ENCODE measurements around the gene PHLDA2. TPM values are rescaled to one million over a fixed set of nuclear protein-coding genes. Genes with fewer than 3 reads are reported as not detected.

PHLDA2 gene
- total RNA-seq, 4 donors from 2014 or later, result 4.1 to 6.4 (median 4.9) TPM; not detected in 1

DNA sequence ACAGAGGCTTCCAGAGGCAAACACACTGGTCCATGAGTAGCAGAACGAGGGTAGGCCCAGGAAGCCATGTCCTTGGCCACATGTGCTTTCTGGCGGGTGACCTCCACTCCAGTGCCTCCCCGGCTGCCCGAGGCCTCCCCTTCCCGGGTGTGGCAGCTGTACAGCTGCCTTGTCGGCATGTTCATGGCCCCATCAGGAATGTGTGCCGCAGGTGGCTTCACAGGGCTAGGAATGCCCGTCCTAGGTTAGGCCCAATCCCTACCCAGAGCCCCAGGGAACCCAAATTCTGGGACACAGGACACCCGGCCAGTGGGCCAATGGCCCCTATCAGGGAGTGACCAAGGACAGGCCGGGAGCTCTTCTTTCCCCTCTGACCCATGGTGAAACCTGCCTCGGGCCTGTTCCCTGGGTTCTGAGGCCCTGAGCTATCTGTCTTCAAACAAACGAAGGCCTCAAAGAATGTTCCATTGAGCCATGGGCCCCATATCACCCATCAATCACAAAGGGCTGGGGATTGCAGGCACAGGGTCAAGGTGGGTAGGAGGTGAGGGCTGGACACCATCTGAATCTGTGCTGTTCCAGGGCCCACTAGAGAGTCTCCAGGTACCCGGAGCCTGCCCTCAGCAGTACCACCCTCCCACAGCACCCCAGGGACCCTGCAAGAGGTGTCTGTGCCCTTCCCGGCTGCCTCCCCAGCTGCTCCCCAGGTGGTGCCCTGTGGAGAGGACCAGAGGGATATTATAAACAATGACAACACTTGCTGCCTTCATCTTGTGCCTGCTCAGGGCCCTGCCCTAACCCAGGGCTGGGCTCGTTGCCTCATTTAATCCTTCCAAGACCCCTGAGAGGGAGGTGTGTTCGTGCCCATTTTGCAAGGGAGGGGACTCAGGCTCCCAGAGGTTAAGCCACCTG, 39.6 kb downstream of the PHLDA2 start:
- no peaks in the 10 kb centered on the region for H3K36me3 ChIP-seq
- TF ChIP-seq POLR2A (IDR thresholded peaks at IDR 0.05), result no peak
- TF ChIP-seq, protein P1, sequence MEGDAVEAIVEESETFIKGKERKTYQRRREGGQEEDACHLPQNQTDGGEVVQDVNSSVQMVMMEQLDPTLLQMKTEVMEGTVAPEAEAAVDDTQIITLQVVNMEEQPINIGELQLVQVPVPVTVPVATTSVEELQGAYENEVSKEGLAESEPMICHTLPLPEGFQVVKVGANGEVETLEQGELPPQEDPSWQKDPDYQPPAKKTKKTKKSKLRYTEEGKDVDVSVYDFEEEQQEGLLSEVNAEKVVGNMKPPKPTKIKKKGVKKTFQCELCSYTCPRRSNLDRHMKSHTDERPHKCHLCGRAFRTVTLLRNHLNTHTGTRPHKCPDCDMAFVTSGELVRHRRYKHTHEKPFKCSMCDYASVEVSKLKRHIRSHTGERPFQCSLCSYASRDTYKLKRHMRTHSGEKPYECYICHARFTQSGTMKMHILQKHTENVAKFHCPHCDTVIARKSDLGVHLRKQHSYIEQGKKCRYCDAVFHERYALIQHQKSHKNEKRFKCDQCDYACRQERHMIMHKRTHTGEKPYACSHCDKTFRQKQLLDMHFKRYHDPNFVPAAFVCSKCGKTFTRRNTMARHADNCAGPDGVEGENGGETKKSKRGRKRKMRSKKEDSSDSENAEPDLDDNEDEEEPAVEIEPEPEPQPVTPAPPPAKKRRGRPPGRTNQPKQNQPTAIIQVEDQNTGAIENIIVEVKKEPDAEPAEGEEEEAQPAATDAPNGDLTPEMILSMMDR (IDR thresholded peaks at IDR 0.05), result no peak
- no peaks in the 10 kb centered on the region for H3K27me3 ChIP-seq
- peaks cover 5 to 32% (median 16%) of the 10 kb centered on the region in 4 donors for H3K4me1 ChIP-seq
- H3K4me3 ChIP-seq, result no peak overlapping the region
- no peak for DNase-seq
- no peak overlapping the region for H3K27ac ChIP-seq
- H3K9me3 ChIP-seq, result no peaks in the 10 kb centered on the region

DNA sequence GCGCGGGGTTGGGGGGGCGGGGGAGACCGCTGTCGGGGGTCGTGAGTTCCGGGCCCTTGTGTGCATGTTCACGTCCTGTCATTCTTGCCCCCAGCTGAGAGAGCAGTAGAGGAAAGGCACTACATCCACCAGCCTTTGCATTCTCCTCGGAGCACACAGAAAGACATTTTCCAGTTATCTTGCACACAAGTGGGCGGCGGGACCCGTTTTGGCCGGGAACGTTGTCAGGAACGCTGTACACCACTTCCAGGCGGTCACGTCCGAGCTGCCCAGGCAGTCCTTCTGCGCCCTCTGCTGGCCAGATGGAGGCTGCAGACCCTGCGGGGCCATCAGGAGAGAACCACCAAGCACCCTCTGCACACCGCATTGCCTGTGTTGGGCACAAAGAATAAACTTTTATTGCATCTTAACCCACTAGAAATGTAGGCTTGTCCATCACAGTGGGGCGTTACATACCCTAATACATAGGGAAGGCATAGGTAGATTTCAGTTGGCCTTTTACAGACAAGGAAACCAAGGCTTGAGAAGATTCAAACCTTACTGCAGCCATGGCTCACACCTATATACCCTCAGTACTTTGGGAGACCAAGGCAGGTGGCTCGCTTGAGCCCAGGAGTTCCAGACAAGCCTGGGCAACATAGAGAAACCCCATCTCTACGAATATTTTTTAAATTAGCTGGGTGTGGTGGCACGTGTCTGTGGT, 40.8 kb downstream of the PHLDA2 start:
- no peak overlapping the region for H3K4me3 ChIP-seq
- no peaks in the 10 kb centered on the region for H3K36me3 ChIP-seq
- H3K4me1 ChIP-seq, result peaks cover 5 to 35% (median 21%) of the 10 kb centered on the region in 4 donors
- no peak overlapping the region for H3K27ac ChIP-seq
- no peaks in the 10 kb centered on the region for H3K27me3 ChIP-seq
- peak; percentile 89 to 97 (median 95) for DNase-seq
- no peaks in the 10 kb centered on the region for H3K9me3 ChIP-seq
- TF ChIP-seq POLR2A (IDR thresholded peaks at IDR 0.05), result no peak
- TF ChIP-seq, protein P1 (IDR thresholded peaks at IDR 0.05), result peak; percentile 83 to 97 (median 96)

DNA sequence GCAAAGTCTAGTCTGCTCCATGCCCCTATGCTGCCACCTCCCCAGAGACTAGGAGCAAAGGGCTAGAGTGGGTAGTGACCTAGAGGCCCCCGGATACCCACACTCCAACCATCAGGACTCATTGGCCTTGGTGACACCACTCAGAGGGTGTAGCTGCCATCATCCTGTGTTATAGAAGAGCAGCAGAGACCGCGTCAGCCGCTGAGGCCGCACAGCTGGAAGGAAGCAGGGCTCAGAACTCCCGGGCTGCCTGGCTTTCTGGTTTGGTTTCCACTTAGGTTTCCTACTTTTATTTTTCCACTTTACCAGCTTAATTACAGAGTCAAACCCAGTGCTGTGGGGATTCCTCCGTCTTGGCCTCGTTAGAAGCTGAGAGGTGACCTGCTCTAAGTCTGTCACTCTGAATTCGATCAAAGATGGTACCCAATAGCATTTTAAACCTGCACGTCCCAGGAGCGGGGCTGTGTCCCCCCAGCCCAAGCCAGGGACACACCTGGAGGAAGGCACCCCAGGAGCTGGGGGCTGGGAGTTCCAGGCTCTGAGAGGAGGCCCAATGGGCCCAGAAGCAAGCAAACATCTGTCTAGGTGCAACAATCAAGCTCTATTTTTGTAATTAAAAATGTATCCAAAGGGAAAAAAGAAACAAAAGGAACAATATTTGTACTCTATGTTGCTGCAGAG, 41.6 kb downstream of the PHLDA2 start:
- no peak overlapping the region for H3K27ac ChIP-seq
- no peak for DNase-seq
- no peak overlapping the region for H3K4me3 ChIP-seq
- TF ChIP-seq, protein P1 (IDR thresholded peaks at IDR 0.05), result no peak
- no peak for TF ChIP-seq POLR2A (IDR thresholded peaks at IDR 0.05)
- H3K9me3 ChIP-seq, result no peaks in the 10 kb centered on the region
- H3K36me3 ChIP-seq, result no peaks in the 10 kb centered on the region
- peaks cover 5 to 35% (median 21%) of the 10 kb centered on the region in 4 donors for H3K4me1 ChIP-seq
- H3K27me3 ChIP-seq, result no peaks in the 10 kb centered on the region

DNA sequence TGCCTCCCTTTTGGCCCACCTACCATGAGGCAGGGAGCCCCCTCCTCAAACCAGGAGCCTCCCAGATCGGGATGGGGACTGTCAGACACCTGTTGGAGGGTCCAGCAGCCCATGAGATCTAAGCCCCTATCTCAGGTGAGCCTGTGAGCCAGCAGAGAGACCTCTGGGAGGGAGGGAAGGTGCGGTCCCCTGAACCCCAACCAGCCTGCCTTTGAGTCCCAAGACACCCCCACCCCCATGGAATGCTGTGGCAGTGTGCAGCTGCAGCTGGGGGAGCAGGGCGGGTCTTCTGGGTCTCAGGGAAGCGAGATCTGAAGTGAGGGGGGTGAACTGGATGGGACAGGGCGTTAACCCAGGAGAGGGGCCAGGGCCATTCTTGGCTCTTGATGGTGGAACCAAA, 42.3 kb downstream of the PHLDA2 start:
- no peaks in the 10 kb centered on the region for H3K9me3 ChIP-seq
- no peaks in the 10 kb centered on the region for H3K27me3 ChIP-seq
- H3K27ac ChIP-seq, result peak overlapping the region in 1 of 4 donors; percentile 69
- H3K4me3 ChIP-seq, result no peak overlapping the region
- TF ChIP-seq, protein P1 (IDR thresholded peaks at IDR 0.05), result no peak
- TF ChIP-seq POLR2A (IDR thresholded peaks at IDR 0.05), result no peak
- DNase-seq, result no peak
- H3K36me3 ChIP-seq, result no peaks in the 10 kb centered on the region
- H3K4me1 ChIP-seq, result peaks cover 0 to 28% (median 15%) of the 10 kb centered on the region in 4 donors

DNA sequence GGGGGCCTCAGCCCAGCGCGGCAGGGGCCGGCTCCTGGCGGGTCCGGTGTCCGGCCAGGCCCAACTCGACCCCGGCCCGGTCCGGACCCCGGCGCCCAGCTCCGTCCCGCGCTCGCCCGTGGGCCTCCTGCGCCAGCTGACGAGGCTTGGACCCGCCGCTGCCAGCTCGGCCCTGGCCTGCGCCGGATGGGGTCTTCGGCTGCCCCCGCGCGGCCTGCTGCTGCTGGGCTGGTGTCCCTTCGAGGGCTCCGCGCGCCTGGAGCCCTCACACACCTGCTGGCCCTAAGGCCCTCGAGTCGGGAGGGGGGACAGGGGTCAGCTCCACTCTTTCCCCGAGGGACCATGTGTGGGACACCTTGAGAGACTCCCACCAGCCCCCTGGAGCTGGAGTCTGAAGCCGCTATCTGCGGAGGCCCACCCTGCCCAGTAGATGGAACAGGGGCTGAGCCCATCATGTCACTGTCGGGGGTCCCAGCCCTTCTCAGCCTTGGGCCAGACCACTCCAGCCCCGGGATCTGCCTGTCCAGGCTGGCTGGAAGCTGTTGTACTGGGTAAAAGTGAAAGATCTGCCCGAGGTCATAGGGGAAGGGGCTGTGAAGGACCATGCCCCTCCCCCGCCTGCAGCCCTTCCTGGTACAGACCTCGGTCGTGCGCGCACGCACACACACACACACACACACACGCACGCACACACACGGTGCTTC, 42.9 kb downstream of the PHLDA2 start:
- peaks cover 0 to 23% (median 11%) of the 10 kb centered on the region in 4 donors for H3K4me1 ChIP-seq
- no peak for TF ChIP-seq POLR2A (IDR thresholded peaks at IDR 0.05)
- TF ChIP-seq, protein P1 (IDR thresholded peaks at IDR 0.05), result no peak
- H3K9me3 ChIP-seq, result no peaks in the 10 kb centered on the region
- DNase-seq, result no peak
- no peaks in the 10 kb centered on the region for H3K36me3 ChIP-seq
- peak overlapping the region; percentile 43 to 73 (median 68) for H3K27ac ChIP-seq
- H3K4me3 ChIP-seq, result peak overlapping the region; percentile 50 to 73 (median 66)
- H3K27me3 ChIP-seq, result no peaks in the 10 kb centered on the region

All from Peyer's patch (tissue), 4 donors.